HG02938 (cell line): ENCODE data around the gene ZNF580.

Experiments
- ATAC-seq: cut with Tn5 transposase; IDR thresholded peaks from one replicate; pipeline ENCODE4 v1.9.1; 2021; ENCODE audit warnings: mild to moderate bottlenecking, moderate library complexity; ENCODE audit not compliant: unreplicated experiment

ZNF580 gene

GRCh38 chr19:55605637-55606470, 34.9 kb upstream of the ZNF580 start, which contains the start of gene ZNF865:
ZNF865 (plus strand) TSS chr19:55605647; CDS start chr19:55613619, 7,972 bp downstream.
- ATAC-seq: no peak

GRCh38 chr19:55606471-55606787, 34.4 kb upstream of the ZNF580 start:
- ATAC-seq: no peak

DNA sequence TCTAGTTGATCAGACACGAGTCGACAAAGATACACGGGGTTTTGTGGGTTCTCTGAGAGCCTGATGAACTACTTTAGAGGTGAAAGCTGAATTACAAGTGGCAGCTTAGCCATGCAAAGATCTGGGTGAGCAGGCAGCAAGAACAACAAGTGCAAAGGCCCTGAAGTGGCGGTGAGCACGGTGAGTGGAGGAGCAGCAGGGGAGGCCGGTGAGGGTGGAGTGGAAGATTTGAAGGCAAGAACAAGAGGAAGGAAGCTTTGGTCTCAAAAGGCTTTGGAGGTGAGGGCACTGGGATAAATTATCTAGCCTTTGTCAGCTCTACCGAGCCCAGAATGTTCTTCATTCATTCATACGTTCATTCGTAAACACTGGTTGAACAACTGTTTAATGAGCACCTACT, 34.0 kb upstream of the ZNF580 start:
- ATAC-seq: no peak

DNA sequence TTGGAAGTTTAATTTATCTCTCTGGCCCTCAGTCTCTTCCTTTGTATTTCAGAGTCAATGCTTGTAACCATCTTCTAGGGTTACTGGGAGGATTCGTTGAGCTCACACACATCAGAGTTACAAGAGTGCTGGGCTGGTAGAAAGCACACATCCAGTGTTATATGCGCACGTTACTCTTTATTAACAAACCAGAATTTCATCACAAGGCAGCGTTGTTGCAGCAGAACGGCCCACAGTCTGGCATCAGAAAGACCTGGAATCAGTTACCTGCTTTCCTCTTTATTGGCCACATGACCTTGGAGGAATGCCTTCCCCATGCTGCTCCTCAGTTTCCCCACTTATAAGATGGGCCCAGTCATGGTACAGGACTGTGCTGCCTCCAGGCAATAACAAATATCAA, 31.5 kb upstream of the ZNF580 start:
- ATAC-seq: no peak

DNA sequence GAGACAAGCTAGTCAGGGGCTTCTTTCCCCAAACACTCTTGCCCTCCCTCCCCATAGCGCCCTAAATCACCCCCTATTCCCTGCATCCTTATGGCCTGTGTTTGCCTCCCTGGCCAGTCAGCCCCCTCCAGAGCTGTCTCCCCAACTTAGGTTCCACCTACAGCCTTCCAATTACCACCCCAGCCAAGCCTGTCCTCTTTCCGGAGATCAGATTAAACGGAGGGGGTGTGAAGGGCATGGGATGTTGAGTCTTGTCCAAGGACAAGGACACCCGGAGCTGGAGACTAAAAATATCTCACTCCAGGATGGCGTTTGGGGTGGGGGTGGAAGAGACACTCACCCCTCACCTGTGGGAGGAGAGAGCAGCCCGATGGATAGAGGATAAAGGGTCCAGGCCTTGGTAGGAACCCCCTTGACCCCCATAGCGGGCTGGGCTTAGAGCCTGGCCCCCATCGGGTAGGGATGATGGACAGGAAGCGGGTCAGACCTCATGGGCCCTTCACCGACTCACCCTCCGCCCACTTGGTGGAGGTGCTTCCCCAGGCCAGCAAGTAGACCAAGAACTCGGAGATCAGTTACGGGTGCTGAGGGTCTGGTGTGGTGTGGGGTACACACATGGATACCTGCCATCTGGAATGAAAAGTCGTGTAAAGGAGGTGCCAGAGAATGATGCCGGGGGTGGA, 29.4 kb upstream of the ZNF580 start:
- ATAC-seq: no peak

GRCh38 chr19:55611983-55612645, 28.7 kb upstream of the ZNF580 start:
- ATAC-seq: no peak

DNA sequence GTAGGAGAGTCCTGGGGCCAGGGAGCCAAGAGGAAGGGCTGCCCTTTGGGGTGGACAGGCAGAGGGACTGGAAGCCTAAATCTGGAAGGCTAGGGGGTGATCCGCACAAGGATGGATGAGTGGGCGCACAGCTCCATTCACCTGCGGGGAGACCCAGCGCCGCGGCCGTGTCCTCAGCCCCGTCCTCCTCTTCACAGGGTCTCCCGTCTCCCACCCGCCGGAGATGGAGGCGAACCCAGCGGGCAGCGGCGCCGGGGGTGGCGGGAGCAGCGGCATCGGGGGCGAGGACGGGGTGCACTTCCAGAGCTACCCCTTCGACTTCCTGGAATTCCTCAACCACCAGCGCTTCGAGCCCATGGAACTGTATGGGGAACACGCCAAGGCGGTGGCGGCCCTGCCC, 27.4 kb upstream of the ZNF580 start:
- ATAC-seq: no peak

GRCh38 chr19:55613930-55614710, 26.7 kb upstream of the ZNF580 start:
- ATAC-seq: no peak

- ATAC-seq: no peak
Measured at GRCh38 chr19:55614711-55615542, 25.9 kb upstream of the ZNF580 start.

DNA sequence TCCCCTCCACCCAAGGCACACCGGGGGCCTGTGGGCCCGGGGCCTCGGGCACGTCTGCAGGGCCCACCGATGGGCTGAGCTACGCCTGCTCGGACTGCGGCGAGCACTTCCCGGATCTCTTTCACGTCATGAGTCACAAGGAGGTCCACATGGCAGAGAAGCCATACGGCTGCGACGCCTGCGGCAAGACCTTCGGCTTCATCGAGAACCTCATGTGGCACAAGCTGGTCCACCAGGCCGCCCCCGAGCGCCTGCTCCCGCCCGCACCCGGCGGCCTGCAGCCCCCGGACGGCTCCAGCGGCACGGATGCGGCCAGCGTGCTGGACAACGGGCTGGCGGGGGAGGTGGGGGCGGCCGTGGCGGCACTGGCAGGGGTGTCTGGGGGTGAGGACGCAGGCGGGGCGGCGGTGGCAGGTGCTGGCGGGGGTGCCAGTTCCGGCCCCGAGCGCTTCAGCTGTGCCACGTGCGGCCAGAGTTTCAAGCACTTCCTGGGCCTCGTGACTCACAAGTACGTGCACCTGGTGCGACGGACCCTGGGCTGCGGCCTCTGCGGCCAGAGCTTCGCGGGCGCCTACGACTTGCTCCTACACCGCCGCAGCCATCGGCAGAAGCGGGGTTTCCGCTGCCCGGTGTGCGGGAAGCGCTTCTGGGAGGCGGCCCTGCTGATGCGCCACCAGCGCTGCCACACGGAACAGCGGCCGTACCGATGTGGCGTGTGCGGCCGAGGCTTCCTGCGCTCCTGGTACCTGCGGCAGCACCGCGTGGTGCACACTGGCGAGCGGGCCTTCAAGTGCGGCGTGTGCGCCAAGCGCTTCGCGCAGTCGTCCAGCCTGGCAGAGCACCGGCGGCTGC, 25.0 kb upstream of the ZNF580 start:
- ATAC-seq: no peak

DNA sequence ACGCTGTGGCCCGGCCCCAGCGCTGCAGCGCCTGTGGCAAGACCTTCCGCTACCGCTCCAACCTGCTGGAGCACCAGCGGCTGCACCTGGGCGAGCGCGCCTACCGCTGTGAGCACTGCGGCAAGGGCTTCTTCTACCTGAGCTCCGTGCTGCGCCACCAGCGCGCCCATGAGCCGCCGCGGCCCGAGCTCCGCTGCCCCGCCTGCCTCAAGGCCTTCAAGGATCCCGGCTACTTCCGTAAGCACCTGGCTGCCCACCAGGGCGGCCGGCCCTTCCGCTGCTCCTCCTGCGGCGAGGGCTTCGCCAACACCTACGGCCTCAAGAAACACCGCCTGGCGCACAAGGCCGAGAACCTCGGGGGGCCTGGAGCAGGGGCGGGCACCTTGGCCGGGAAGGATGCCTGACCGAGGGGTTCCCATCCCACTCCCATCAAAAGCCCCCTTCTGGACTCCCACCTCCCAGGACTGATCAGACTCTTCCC, 24.4 kb upstream of the ZNF580 start:
- no peak for ATAC-seq

GRCh38 chr19:55617426-55617825, 23.4 kb upstream of the ZNF580 start:
- no peak for ATAC-seq

DNA sequence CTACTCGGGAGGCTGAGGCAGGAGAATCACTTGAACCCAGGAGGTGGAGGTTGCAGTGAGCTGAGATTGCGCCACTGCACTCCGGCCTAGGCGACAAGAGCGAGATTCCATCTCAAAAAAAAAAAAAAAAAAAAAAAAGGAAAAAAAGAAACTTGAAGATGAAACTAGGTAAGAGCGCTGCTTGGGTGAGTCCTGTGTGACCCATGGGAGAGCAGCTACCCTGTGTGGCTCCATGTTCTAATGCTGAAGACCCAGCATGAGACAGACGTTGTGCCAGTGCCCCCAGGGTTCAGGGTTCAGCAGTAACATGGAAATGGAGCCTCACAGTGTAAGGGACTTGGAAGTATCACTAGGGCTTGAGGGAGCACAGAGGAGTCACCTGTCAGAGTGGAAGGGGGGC, 22.4 kb upstream of the ZNF580 start:
- ATAC-seq: no peak

- no peak for ATAC-seq
Measured at GRCh38 chr19:55619286-55619685, 21.5 kb upstream of the ZNF580 start.

- ATAC-seq: no peak
Measured at GRCh38 chr19:55620410-55621204, 20.2 kb upstream of the ZNF580 start.

DNA sequence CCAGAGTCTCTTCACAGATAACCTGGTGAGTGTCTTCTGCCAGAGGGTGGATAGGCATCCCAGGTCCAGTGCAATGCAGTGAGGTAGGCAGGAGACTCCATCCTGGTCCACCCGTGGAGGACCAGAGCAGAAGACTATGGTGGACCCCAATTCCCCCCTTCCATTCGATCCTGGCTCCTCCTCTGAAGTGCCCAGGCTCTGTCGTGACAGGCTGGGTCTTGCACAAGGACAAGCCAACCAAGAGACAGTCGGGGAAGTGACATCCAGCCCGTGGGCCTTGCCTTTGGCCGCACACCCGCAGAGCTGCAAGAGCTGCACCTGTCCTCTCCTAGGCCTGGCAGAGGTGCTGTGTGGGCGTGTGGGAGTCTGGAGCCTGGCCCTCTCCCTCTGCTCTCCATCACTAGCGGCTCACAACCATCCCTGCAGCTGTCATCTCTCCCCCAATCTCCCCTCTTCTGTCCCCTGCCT, 19.6 kb upstream of the ZNF580 start:
- no peak for ATAC-seq

GRCh38 chr19:55621673-55622231, 19.1 kb upstream of the ZNF580 start:
- ATAC-seq: no peak
